Inflammatory macrophage (primary cell): ENCODE results near the gene REEP1.
A peak's percentile ranks its signal among the peaks of the same experiment; 100 is the strongest.
"Not testable (repeated sequence)": the region's sequence is repeated elsewhere in the genome, so short reads cannot be mapped to it uniquely, and the experiment has no call there.

Experiments used
- DNase-seq, 2 donors: peaks; one replicate each; pipeline ENCODE4 v3.0.0-alpha.2; 2020 to 2022

The REEP1 gene

DNA sequence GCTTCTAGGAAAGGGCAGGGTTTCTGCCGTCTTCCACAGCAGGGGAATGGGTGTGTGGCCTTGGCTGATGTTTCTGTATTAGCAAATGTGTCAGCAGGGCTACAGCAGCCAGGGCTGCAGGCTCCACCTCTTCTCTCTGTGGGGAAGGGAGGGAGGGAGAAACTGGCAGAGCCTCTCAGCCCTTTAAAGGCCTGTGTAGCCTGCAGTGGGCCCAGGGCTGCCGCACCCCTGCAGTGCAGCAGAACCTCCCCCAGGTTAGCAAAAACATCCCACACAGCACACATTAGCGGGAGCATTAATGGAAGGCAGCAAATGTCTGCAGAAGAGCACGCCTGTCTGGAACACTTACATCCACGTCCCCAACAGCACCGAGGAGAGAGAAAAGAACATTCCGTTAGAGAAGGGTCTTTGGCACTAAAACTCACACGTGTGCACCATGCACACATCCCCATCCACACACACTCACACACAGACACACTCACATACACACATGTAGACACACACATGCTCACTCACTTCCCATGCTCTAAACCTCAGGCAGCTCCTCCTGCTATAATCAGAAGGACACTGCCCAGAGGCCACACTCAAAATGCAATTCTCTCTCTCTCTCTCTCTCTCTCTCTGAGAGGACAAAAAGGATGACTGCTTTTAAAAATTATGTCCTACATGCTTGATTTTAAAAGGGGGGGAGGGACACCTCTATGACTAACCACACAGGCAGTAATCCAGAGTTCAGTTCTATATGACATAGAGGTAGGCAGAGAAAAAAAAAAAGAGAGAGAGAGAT is 114.1 kb downstream of the REEP1 start:
- DNase-seq: no peak

DNA sequence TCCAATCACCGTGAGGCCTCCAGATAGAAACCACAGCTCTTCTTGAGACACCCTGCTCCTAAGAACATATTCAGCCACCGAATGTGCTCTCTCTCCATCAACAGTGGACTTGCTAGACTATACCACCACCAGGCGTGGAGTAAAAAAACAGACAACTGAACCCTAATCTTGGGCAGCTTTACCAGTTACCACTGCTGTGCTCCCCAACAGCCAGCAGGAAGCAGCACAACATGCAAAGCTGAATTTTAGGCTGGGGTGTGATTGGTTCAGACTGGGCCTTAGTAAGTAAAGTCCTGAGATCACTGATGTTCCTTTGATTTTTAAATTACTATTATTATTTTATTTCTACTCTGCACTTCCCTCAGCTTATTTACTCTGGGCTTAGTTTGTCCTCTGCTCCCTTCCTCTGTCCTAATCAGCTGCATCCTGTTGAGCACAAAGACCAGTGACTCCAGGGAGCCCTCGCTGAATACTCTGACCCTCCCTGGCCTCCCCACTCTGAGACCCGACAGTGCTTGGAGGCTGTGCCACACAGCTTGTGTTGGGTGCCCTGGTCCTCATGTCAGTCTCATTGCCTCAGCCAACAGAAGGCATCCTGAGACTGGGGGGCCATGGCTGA is 116.3 kb downstream of the REEP1 start:
- peak; percentile 58 to 60 for DNase-seq

DNA sequence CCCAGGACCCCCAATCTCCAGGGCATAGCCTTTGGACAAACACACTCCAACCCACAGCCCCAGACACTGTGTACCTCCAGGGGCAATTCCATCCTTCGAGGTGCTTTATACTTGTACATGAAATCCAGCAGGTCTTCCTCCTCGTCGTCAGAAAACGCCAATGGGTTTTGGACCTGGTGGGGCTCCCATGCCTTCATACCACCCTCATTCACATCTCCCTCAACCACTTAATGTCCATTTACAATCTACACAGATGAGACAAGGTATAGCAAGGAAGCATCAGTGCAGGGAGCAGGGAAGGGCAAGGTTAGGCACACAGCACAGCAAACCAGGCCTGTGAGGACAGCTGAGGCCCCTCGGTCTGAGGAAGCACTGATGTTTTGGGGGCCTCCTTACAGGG is 117.5 kb downstream of the REEP1 start:
- DNase-seq: no peak

DNA sequence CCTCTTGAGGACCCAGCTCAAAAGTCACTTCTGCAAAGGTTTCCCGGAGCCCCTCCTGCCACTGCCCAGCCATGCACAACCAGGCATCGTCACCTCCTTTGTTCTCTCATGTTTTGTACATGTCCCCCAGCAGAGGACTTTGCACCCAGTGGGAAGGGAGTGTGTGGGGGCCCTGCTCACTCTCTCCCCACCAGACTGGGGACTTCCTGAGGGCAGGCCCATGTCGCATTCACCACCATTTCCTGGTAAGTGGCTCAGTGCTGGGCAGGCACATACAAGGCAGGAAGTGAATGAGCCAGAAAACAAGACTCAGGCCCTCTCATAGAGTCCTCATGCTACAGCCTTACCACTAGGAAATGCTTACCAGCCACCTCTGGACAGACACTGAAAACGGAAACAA is 119.3 kb downstream of the REEP1 start:
- no peak for DNase-seq

DNA sequence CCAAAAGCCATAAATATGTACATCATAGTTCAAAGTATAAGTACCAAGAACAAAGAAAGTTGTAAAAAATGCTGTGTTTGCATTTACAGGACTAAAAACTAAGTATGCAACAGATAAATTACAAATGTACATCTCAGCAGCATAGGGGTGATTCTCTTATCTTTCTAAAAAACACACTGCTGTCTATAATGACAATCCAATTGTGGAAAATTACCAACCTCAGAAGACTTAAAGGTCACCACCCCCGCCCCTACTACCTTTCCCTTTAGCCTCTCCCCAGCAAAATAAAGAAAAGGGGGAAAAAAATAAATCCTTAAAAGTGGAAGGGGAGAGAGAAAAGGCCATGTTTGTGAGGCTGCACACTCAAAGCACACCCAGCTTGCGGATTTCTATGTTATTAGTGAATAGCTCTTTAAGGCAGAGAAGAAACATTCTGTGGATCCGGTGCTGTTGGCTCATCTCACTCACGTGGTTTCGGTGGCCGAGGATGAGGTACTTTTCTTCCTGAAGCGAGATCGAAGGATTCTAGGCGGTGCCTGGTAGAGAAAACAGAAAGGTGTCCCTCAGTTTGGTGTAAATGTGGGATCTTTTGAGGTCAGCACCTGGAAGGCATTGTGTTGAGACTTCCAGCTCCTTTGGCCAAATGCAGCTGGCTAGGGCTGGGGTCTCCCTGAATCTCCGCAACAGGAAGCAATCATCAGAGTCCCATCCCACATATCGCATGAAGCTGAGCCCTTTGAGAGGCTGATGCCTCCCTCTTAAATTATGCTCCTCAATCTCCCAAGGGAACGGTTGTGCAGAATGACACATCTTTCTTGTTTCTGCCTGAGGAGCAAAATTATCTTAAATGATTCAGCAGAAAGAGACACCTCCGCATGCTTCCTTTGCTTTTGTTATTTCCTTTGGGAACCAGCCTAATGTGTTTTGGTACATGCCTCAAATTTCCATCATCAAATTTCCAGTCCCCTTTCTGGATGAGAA is 120.6 kb downstream of the REEP1 start:
- no peak for DNase-seq

DNA sequence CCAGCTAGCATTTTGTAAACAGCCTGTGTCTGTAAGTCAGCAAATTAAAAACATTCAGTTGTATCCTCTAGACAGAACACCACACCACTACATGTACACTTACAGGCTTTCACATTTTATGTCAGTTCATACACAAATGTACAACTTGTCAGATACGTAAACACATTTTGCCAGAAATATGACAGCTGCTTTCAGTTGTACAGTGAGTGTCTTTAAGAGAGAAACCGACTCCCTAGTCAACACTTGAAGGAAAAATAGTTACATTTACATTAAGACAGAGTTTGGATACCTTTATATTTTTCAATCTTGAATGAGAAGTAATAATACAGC is 123.0 kb downstream of the REEP1 start:
- no peak for DNase-seq

DNA sequence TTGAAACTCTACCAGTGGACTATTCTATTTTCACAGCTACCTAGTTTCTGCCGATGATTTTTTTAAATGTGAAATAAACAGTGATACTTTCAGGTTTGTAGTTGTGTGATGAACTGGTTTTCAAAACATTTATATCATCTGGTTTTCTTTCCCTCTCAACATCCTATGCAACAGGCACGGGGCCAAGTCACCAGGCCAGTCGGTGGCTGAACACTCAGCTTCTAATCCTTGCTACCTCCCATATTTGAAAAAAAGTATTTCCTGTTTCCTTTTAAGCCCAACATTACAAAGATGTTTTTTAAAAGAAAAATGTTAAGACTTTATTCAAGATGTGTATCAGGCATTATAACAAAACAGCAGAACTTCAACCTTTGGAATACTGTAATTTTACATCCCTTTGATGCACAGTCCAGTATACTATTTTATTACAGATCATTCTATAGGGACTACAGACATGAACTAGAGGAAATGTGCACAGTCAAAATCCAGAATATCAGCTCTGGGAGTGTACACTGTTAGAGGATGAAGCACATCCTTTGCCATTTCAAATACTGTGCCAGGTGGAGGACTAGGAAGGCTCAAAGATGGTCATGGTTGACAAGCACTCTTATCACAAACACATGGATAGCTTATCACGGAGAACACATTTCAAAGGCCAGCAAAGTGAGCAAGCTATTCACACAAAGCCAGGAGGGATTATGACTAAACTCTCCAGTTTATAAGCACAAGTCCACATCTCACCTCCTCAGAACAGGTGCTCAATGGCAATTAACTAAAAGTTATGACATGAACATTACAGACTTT is 123.5 kb downstream of the REEP1 start:
- no peak for DNase-seq

DNA sequence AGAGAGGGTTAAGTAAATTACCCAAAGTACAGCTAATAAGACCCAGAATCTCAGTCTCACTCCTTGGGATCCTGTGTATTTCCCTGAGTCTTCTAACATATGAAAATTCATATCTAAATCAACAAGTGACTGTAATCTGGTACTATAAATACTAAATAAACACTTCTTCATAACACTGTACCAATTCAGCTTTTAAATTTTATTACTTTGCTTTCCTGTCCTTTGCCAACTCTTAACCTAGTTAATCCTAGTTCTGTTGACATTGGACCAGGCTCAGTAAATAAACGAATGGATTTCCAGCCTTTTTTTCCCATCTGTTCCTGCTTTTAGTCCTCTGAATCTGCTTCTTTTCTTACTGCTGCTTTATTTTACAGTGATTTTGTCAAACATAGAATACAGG is 124.4 kb downstream of the REEP1 start:
- DNase-seq: no peak

DNA sequence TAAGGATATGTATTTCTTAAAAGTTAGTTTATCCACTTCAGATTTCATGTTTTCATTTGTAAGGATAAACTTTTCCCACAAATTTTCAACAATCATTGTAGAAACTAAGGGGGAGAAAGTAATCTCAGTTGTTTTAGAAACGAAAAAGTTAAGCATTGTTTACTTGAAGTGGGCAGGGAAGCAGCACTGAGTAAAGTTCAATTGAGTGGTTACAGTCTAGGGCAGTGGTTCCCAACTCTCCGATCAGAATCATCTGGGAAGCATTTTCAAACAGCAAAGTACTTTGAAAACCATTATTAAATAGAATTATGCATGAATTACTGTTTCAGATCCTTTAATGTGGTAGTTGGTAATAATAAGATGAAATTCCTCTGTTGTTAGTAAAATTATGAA is 125.6 kb downstream of the REEP1 start:
- DNase-seq: no peak

DNA sequence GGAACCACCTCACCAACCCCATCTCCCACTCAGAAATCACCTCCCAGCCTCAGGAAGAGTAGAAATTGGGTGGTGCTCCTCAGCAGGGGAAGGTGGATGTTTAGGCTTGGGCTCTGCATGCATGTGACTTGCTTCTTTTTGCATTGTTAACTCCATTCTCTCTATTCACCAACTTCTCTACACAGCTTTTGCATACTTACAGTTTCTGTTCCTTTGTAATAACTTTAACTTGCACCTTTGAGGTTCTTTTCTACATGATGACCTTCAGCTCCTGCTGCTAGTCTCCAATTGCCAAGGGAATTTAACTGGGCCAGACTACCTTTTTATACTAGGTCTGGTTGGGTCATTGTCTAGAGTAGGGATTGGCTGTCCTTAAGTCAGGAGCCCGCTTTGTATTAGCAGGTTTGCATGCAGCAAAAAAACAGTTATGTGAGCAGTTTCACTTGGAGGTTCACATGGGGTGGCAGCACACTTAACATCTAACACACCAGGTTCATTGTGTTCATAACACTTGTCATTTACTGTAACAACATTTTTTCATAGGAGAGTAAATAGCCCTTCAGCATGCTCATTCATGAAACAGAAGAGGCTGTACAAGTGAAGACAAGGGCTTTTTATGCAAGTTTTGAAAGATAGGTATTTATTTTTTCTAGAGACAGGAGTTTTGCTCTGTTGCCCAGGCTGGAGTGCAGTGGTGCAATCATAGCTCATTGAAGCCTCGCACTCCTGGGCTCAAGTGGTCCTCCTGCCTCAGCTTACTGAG is 126.2 kb downstream of the REEP1 start:
- DNase-seq: no peak

DNA sequence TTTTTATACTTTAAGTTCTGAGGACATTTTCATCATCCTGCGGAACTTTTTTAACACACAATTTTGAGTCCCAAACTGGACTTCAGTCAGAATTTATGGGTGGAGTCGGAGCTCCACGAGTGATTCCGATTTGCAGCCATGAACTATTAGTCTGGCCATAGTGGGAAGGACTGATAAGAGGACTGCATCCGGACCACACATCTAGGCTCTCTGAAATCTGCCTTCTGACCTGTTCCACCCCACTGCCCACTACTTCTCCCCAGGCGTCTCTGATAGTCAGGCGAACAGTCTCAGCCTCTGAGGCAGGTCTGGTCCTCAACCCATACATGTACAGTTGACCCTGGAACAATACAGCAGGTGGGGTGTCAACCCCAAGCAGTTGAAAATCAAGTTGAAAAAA is 133.0 kb downstream of the REEP1 start:
- no peak for DNase-seq

DNA sequence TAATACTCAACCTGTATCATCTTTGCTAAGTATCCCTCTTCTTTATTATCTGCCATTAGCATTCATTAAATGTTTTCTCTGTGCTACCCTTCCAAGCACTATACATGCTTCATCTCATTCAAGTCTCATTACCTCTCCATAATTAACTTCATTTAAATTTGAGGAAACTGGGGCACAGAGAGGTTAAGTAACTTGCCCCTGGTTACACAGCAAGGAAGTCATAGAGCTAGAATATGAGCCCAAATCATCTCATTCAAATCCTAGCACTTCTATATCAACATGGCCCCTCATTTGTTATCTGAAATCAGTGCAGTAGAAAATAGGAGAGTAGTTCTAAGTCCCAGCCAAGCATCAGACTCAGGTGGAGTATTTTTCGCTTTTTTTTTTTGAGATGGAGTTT is 133.8 kb downstream of the REEP1 start:
- no peak for DNase-seq

DNA sequence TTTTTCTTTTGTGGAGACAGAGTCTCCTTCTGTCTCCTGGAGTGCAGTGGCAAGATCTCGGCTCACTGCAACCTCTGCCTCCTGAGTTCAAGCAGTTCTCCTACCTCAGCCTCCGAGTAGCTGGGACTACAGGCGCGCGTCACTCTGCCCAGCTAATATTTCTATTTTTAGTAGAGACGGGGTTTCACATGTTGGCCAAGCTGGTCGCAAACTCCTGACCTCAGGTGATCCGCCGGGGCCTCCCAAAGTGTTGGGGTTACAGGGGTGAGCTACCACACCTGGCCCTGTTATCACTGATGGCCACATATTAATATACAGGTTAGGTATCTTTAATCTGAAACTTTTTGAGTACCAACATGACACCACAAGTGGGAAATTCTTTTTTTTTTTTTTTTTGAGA is 134.7 kb downstream of the REEP1 start:
- no peak for DNase-seq

DNA sequence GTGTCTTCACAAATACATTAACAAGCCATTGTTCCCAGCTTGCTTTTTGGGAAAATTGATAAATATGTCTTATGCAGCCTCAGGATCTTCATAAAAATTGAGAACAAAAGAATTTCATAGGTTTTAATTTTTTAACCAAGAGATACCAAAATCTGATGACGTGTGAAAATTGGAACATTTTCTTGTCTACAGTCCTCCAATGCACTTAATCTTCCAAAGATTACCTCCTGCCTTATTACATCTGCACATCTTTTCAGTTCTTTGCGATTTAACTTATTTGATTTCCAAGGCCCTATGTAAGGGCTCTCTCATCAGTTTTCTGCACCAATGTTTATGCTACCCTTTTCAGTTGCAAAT is 135.1 kb downstream of the REEP1 start:
- DNase-seq: no peak

DNA sequence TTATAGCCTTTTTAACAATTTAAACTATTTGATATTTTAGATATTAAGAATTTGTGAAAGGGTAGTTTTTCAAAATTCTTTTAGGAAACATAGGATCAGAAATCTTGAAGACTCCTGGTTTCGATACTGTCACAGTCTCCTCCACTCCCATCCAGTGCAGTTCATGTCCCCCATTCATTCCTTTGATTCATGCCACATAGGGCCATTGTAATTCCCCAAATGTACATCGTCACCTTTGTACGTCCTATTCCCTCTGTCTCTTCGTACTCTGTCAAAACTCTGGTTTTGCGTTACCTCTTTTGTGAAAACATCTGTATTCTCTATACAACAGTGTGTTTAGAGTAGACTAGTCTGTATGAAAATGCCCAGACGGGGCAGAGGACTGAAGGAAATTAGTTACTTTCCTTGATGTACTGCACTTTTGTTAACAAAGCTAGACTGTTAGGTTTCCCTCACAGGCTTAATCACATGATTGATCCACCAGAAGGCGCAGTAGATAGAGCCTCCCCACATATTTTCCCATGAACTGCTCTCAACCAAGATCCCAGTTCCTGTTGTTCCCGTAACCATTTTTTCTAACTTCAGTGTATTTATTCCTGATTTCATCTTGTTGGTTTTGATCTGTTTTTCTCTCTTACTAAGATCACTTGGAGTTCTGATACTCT is 135.6 kb downstream of the REEP1 start:
- DNase-seq: no peak

DNA sequence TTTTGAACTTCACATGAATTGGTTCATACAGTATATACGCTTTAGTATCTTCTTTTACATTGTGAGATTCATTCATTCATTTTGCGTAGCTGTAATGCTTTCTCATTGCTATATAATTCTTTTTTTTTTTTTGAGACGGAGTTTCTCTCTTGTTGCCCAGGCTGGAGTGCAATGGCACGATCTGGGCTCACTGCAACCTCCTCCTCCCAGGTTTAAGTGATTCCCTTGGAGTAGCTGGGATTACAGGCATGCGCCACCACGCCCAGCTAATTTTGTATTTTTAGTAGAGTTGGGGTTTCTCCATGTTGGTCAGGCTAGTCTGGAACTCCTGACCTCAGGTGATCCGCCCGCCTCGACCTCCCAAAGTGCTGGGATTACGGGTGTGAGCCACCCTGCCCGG is 136.9 kb downstream of the REEP1 start:
- DNase-seq: not testable (repeated sequence)

DNA sequence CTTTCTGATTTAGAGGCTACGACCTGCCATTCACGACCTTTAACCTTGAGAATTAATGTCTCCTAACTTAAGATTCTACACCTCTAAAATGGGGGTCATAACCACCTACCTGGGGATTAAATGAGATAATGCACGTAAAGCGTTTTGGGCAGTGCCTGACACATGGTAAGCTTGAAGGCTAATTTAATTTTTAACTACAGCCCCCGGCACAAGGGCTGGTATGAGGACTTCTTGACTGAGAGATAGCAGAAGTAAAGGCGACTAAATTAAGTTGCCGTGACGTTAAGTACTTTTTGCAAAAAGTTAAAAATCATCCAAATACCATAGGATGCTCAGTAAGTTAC is 137.6 kb downstream of the REEP1 start:
- peak in 1 of 2 donors; percentile 14 for DNase-seq

DNA sequence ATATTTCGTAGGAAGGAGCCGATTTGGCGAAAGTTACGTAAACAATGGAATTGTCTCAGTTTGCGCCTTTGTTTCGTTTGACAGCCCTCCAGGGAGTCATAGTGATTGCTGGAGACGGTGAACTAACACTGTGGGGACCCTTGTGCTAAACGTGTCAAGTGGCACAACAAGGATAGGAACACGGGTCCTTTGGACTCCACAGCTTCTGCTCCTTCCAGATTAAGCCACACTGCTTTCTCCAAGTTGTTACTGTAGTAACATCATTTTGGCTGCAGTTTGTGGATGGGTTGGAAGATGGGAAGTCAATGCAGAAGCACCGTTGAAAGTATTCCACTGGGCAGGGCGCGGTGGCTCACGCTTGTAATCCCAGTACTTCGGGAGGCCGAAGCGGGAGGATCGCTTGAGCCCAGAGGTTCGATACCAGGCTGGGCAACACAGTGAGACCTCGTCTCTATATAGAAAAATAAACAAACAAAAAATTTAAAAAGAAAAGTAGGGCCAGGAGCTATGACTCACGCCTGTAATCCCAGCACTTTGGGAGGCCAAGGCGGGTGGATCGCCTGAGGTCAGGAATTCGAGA is 141.5 kb downstream of the REEP1 start:
- DNase-seq: no peak

DNA sequence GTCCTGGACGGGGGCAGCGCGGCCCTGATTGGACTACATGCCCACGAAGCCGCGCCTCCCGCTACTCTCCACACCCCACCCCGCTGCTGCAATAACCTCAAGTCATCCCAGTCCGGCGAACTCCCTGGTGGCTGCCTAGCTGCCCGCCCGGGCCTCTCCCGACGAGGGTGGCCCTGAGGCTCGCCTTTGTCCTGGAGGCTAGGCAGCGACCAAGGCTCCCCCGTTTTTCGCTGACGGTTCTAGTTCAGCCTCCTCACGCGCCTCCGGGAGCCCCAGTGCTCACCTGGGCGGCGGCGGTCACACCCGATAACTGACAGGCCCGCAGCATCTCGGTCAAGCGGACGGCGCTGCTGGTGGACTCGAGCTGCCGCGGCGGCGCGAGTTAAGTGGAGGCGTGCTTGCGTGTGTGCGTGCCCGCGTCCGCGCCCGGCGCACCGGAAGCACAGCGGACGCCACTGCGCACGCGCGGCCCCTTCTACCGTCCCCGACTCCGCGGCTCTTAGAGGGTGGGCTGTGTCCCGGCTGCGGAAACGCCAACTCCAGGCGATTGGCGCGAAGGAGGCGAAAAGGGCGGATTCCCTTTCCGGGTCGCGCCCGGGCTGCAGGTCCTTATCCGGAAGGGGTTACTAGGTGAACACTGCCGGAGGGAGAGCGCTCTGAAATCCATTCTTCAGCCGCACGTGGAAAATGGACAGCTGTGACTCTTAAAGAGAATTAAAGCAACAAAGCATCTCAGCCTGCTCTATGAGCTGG is 142.2 kb downstream of the REEP1 start, which contains the start of gene IMMT:
IMMT (minus strand) TSS at position 408 of the 753 bp plus-strand sequence; CDS start at position 328, 80 bp downstream.
- peak; percentile 98 for DNase-seq

DNA sequence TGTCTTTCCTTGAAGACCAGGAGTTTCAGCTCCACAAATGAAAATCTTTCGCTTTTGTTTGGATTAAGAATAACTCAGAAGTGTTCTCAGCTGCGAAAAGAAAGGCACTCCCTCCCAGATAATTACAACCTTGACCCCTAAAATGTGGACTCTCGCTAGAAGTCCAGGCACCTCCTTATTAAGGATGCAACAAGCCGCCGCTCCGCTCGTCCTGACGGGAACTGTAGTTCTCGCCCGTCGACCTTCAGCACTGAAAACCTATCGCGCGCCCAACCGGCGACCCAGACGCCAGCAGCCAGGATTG is 142.7 kb downstream of the REEP1 start:
- peak; percentile 95 to 97 for DNase-seq
